ENCODE results near the gene CHRND. TPM values are rescaled to one million over a fixed set of nuclear protein-coding genes. Genes with fewer than 3 reads are reported as not detected.

CHRND gene
- total RNA-seq, 1 donor from 2014 or later, result not detected

GRCh38 chr2:232524771-232525170, 1.2 kb upstream of the CHRND start:
- no peak for DNase-seq (ENCODE audit: low read depth)
- Histone ChIP-seq H3K36me3 (ENCODE audit: control insufficient read depth, insufficient read depth, low read length) (no peaks in the 10 kb centered on the region), H3K27me3 (ENCODE audit: control insufficient read depth, insufficient read depth, low read length) (peaks cover 34% of the 10 kb centered on the region), H3K4me3 (ENCODE audit: low read depth, low read length) (no peak overlapping the region)
- no peak for TF ChIP-seq CTCF (IDR thresholded peaks at IDR 0.05; ENCODE audit: insufficient read depth, low read length, severe bottlenecking)
- no peak for FAIRE-seq

- no peak overlapping the region for H3K4me3 ChIP-seq (ENCODE audit: low read depth, low read length)
- DNase-seq (ENCODE audit: low read depth) (no peak), FAIRE-seq (no peak)
- H3K27me3 ChIP-seq (ENCODE audit: control insufficient read depth, insufficient read depth, low read length), result peaks cover 34% of the 10 kb centered on the region
- H3K36me3 ChIP-seq (ENCODE audit: control insufficient read depth, insufficient read depth, low read length), result no peaks in the 10 kb centered on the region
- TF ChIP-seq CTCF (IDR thresholded peaks at IDR 0.05; ENCODE audit: insufficient read depth, low read length, severe bottlenecking), result no peak
Observed at GRCh38 chr2:232525199-232525598, 761 bp upstream of the CHRND start.

GRCh38 chr2:232526372-232526941, 497 bp downstream of the CHRND start:
- Histone ChIP-seq H3K4me3 (ENCODE audit: low read depth, low read length) (no peak overlapping the region), H3K27me3 (ENCODE audit: control insufficient read depth, insufficient read depth, low read length) (peaks cover 34% of the 10 kb centered on the region), H3K36me3 (ENCODE audit: control insufficient read depth, insufficient read depth, low read length) (no peaks in the 10 kb centered on the region)
- TF ChIP-seq CTCF (IDR thresholded peaks at IDR 0.05; ENCODE audit: insufficient read depth, low read length, severe bottlenecking), result no peak
- DNase-seq (ENCODE audit: low read depth) (no peak), FAIRE-seq (no peak)

GRCh38 chr2:232527905-232528470, 2.0 kb downstream of the CHRND start:
- no peak overlapping the region for H3K4me3 ChIP-seq (ENCODE audit: low read depth, low read length)
- DNase-seq (ENCODE audit: low read depth) (no peak), FAIRE-seq (no peak)
- no peak for TF ChIP-seq CTCF (IDR thresholded peaks at IDR 0.05; ENCODE audit: insufficient read depth, low read length, severe bottlenecking)
- H3K36me3 ChIP-seq (ENCODE audit: control insufficient read depth, insufficient read depth, low read length), result no peaks in the 10 kb centered on the region
- peaks cover 28% of the 10 kb centered on the region for H3K27me3 ChIP-seq (ENCODE audit: control insufficient read depth, insufficient read depth, low read length)

- DNase-seq (ENCODE audit: low read depth) (no peak), FAIRE-seq (no peak)
- TF ChIP-seq CTCF (IDR thresholded peaks at IDR 0.05; ENCODE audit: insufficient read depth, low read length, severe bottlenecking), result no peak
- Histone ChIP-seq H3K4me3 (ENCODE audit: low read depth, low read length) (no peak overlapping the region), H3K36me3 (ENCODE audit: control insufficient read depth, insufficient read depth, low read length) (no peaks in the 10 kb centered on the region), H3K27me3 (ENCODE audit: control insufficient read depth, insufficient read depth, low read length) (peaks cover 20% of the 10 kb centered on the region)
Observed at GRCh38 chr2:232528746-232529460, 2.9 kb downstream of the CHRND start.

All from bronchial epithelial cell (primary cell).